ENCODE measurements around the gene FOXA1. TPM values are rescaled to one million over a fixed set of nuclear protein-coding genes. Genes with fewer than 3 reads are reported as not detected.

The FOXA1 gene
- total RNA-seq, 1 experiment from 2014 or later = 0.07 TPM

DNA sequence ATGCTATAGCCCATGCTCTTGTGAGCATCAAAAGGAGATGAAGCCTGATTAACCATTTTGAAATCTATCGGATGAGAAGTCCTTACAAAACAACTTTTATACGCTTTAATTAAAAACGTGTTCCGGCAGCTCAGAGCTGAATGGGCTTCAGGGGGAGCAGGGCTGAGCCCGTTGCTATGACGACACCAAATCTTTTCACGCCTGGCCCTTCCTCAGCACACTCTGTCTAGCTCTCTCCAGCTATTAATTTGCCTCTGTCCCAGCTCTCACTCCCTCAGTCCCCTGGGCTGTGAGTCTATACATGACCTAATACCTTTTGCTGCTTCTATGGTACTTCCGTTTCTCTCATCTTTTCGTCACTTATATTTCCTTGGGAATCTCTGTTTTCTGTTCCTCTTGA lies 15.8 kb downstream of the FOXA1 start:
- no peak overlapping the region for H2BK20ac ChIP-seq (ENCODE audit: low read depth, low read length, poor library complexity, severe bottlenecking)
- Mint-ChIP-seq H3K9me3 (peaks cover 0 to 3% of the 10 kb centered on the region in 2 experiments; a peak in 3 of 5 replicates), H3K27me3 (ENCODE audit: low read depth) (peaks cover 95% of the 10 kb centered on the region), H3K36me3 (ENCODE audit: insufficient read depth in 1 of 3, low read depth in 3 of 3) (no peaks in the 10 kb centered on the region), H3K4me3 (no peak overlapping the region), H3K4me1 (peaks cover 0 to 4% of the 10 kb centered on the region in 2 experiments; a peak in 3 of 4 replicates), H3K27ac (no peak overlapping the region)
- H3K9me3 ChIP-seq (ENCODE audit: control insufficient read depth, low read depth, low read length) = no peaks in the 10 kb centered on the region
- no peaks in the 10 kb centered on the region for H4K20me1 ChIP-seq (ENCODE audit: control insufficient read depth, insufficient read depth, insufficient read length)
- no CpG with 5 or more reads among the region's 9 CpGs for WGBS (ENCODE audit: extremely low coverage, insufficient read length, low lambda C conversion rate)
- H3K23ac ChIP-seq (ENCODE audit: insufficient read length, low read depth, low read length) = no peak overlapping the region
- H2BK120ac ChIP-seq (ENCODE audit: low read depth, low read length, poor library complexity, severe bottlenecking) = no peak overlapping the region
- peaks cover under 1% of the 10 kb centered on the region for H3K23me2 ChIP-seq (ENCODE audit: insufficient read length, low read depth, low read length, poor library complexity, severe bottlenecking)
- peaks cover 26% of the 10 kb centered on the region; the same call in 1 of the 2 replicates for H3K27me3 ChIP-seq (ENCODE audit: insufficient read depth, low read length)
- H3K79me1 ChIP-seq (ENCODE audit: insufficient read depth, low read depth, low read length, poor library complexity, severe bottlenecking) = no peaks in the 10 kb centered on the region
- no peak overlapping the region for H2AFZ ChIP-seq (ENCODE audit: low read length)
- H3K56ac ChIP-seq (ENCODE audit: insufficient read length, low read depth, low read length) = no peak overlapping the region
- H3K27ac ChIP-seq (ENCODE audit: insufficient read length, low read depth, low read length) = no peak overlapping the region
- H2BK5ac ChIP-seq (ENCODE audit: insufficient read length, low read length) = no peak overlapping the region
- no peak overlapping the region for H4K5ac ChIP-seq (ENCODE audit: insufficient read length, low read depth, low read length)
- H4K91ac ChIP-seq (ENCODE audit: insufficient read length, low read depth, low read length) = no peak overlapping the region
- no peak overlapping the region for H3K14ac ChIP-seq (ENCODE audit: insufficient read depth, low read length)
- H2AK5ac ChIP-seq (ENCODE audit: insufficient read length, low read length) = no peak overlapping the region
- H3T11ph ChIP-seq (ENCODE audit: low read length) = no peak overlapping the region
- no peak overlapping the region for H3K4me2 ChIP-seq (ENCODE audit: insufficient read depth, insufficient read length, low read length)
- no peak for DNase-seq
- H3K9ac ChIP-seq (ENCODE audit: extremely low read depth, insufficient read length, low read length) = no peak overlapping the region
- H3K4ac ChIP-seq (ENCODE audit: low read depth, low read length) = no peak overlapping the region
- no peak overlapping the region for H3K18ac ChIP-seq (ENCODE audit: insufficient read length, low read depth, low read length)
- no peak overlapping the region for H2BK12ac ChIP-seq (ENCODE audit: insufficient read length, low read depth, low read length)
- no peaks in the 10 kb centered on the region for H3K79me2 ChIP-seq (ENCODE audit: insufficient read depth, low read length)
- H4K8ac ChIP-seq (replicated peaks; ENCODE audit: insufficient read length, low read depth, low read length) = no peak overlapping the region
- TF ChIP-seq CTCF (conservative IDR thresholded peaks at IDR 0.05) = no peak
- H2BK15ac ChIP-seq (ENCODE audit: low read depth, low read length) = no peak overlapping the region; the same call in 1 of the 2 replicates
- H3K4me1 ChIP-seq (ENCODE audit: insufficient read depth, low read length) = no peaks in the 10 kb centered on the region
